ENCODE data around the gene SAMD3.

The SAMD3 gene

GRCh38 chr6:130132286-130132701 lies 90.5 kb downstream of the SAMD3 start:
- H3K79me2 ChIP-seq (ENCODE audit: control insufficient read depth, low read length), result no peaks in the 10 kb centered on the region

GRCh38 chr6:130129762-130130246 lies 92.9 kb downstream of the SAMD3 start:
- Histone ChIP-seq H3K36me3 (ENCODE audit: control insufficient read depth, low read length) (no peaks in the 10 kb centered on the region), H4K20me1 (ENCODE audit: control insufficient read depth, insufficient read depth, low read depth, low read length) (no peaks in the 10 kb centered on the region), H3K9me2 (replicated peaks; ENCODE audit: control insufficient read depth, low read length) (no peaks in the 10 kb centered on the region), H3K27me3 (ENCODE audit: control insufficient read depth, low read length) (no peaks in the 10 kb centered on the region), H3K9me3 (ENCODE audit: control insufficient read depth, insufficient read depth, low read length) (no peaks in the 10 kb centered on the region), H3F3A (ENCODE audit: control insufficient read depth, insufficient read depth) (no peaks in the 10 kb centered on the region), H3K79me2 (ENCODE audit: control insufficient read depth, low read length) (no peaks in the 10 kb centered on the region), H3K4me3 (ENCODE audit: low read length) (no peak overlapping the region), H3K4me1 (ENCODE audit: control insufficient read depth, low read length) (no peaks in the 10 kb centered on the region), H3K4me2 (ENCODE audit: low read length) (no peak overlapping the region), H3K27ac (ENCODE audit: low read depth, low read length) (no peak overlapping the region)
- TF ChIP-seq CTCF (IDR thresholded peaks at IDR 0.05; ENCODE audit: low read depth, low read length, poor library complexity, severe bottlenecking) (no peak), EZH2phosphoT487 (IDR thresholded peaks at IDR 0.05; ENCODE audit: borderline replicate concordance, low read length) (no peak)

More at GRCh38 chr6:130132286-130132701, 90.5 kb downstream of the SAMD3 start:
- Histone ChIP-seq H3K4me3 (ENCODE audit: low read length) (no peak overlapping the region), H3K27me3 (ENCODE audit: control insufficient read depth, low read length) (no peaks in the 10 kb centered on the region), H3K4me2 (ENCODE audit: low read length) (no peak overlapping the region), H3K9me3 (ENCODE audit: control insufficient read depth, insufficient read depth, low read length) (no peaks in the 10 kb centered on the region), H3K9me2 (replicated peaks; ENCODE audit: control insufficient read depth, low read length) (no peaks in the 10 kb centered on the region), H3F3A (ENCODE audit: control insufficient read depth, insufficient read depth) (no peaks in the 10 kb centered on the region), H3K36me3 (ENCODE audit: control insufficient read depth, low read length) (no peaks in the 10 kb centered on the region), H3K4me1 (ENCODE audit: control insufficient read depth, low read length) (no peaks in the 10 kb centered on the region), H4K20me1 (ENCODE audit: control insufficient read depth, insufficient read depth, low read depth, low read length) (no peaks in the 10 kb centered on the region), H3K27ac (ENCODE audit: low read depth, low read length) (no peak overlapping the region)
- no peak for TF ChIP-seq EZH2phosphoT487 (IDR thresholded peaks at IDR 0.05; ENCODE audit: borderline replicate concordance, low read length)
- TF ChIP-seq CTCF (IDR thresholded peaks at IDR 0.05; ENCODE audit: low read depth, low read length, poor library complexity, severe bottlenecking), result no peak

- Histone ChIP-seq H3K4me3 (ENCODE audit: low read length) (no peak overlapping the region), H3K79me2 (ENCODE audit: control insufficient read depth, low read length) (no peaks in the 10 kb centered on the region), H3K9me3 (ENCODE audit: control insufficient read depth, insufficient read depth, low read length) (no peaks in the 10 kb centered on the region), H3K36me3 (ENCODE audit: control insufficient read depth, low read length) (no peaks in the 10 kb centered on the region), H3F3A (ENCODE audit: control insufficient read depth, insufficient read depth) (no peaks in the 10 kb centered on the region), H3K9me2 (replicated peaks; ENCODE audit: control insufficient read depth, low read length) (no peaks in the 10 kb centered on the region), H3K4me2 (ENCODE audit: low read length) (no peak overlapping the region), H4K20me1 (ENCODE audit: control insufficient read depth, insufficient read depth, low read depth, low read length) (no peaks in the 10 kb centered on the region), H3K27ac (ENCODE audit: low read depth, low read length) (no peak overlapping the region), H3K27me3 (ENCODE audit: control insufficient read depth, low read length) (no peaks in the 10 kb centered on the region), H3K4me1 (ENCODE audit: control insufficient read depth, low read length) (no peaks in the 10 kb centered on the region)
- TF ChIP-seq EZH2phosphoT487 (IDR thresholded peaks at IDR 0.05; ENCODE audit: borderline replicate concordance, low read length) (no peak), CTCF (IDR thresholded peaks at IDR 0.05; ENCODE audit: low read depth, low read length, poor library complexity, severe bottlenecking) (no peak)
Observed at GRCh38 chr6:130128326-130128725, 94.4 kb downstream of the SAMD3 start.
